Fibroblast of skin of scalp (primary cell): ENCODE results near the gene LIN54.

Experiments used
- DNase-seq: peaks from one replicate; pipeline ENCODE4 v3.0.0-alpha.2; 2013

LIN54 gene

DNA sequence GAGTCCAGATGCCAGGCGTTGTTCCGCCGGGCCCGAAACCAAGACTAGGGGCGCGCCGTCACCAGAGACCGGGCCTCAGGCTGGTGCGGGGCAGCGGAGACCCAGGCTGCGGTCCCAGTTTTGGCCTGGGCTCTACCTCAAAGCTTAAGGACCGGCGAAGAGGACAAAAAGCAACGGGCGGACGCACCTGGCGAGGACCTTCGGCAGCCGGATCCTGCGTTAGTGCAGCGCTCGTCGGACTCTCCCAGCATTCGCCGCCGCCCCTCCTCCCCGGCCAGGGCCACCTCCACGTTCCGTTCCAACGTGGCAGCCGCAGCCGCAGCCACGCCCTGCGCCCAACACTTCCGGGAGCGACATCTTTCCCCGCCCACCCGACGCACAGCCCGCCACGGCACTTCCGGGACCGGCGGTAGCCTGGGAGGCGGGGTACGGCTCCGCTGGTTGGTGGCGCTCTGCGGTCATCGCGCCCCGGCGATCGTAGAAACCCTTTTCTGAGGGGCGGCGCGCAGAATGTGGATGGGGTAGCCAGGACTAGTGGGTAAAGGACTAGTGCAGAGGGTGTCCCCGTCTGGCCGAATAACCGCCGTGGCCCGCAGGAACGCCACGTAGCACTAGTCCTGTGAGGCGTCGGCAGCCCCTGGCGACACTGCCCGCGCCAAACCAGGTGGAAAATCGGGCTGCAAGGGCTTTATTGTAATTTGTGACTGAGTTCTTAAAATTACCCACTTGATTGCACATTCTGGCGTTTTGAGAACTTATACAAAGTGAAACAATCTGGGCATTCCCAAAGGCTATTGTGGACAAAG lies 119.5 kb downstream of the LIN54 start, which contains the start of gene SEC31A:
Gene SEC31A (minus strand): TSS at position 253 of the 806 bp plus-strand sequence. CDS start 9,217 bp downstream, outside the sequence.
- DNase-seq = peak; percentile 97

DNA sequence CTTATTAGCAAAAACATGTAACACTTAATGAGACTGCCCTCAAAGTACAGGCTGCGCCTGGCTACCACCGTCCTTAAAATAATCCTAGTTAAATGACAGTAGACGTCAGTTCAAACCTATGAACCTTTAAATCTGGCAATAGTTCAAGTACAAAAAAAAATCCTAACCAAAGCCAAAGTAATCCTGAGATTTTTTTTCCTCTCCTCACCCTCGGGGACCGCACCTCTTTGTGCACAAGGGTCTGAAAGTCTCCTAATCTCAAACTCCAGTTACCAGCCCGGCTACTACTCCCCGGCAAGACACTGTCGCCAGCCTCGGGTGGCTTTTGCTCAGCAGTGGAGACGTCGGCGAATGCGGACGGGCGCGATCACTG lies 120.1 kb downstream of the LIN54 start:
- no peak for DNase-seq

DNA sequence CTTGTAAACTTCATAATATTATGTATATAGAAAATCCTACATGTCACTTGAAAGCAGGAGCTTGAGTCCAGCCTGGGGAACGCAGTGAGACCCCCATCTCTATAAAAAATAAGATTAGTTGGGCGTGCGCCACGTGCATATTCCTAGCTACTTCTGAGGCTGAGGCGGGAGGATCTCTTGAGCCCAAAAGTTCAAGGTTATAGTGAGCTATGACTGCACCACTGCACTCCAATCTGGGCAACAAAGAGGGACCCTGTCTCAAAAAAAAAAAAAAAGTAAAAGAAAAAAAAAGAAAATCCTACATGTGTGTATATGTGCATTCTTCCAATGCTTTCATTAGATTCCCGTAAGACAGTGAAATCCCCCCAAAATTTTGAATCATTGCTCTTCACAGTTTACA lies 121.3 kb downstream of the LIN54 start:
- no peak for DNase-seq

- DNase-seq = no peak
Measured at GRCh38 chr4:82886147-82886942, 124.3 kb downstream of the LIN54 start.

GRCh38 chr4:82885410-82885809 lies 125.2 kb downstream of the LIN54 start:
- DNase-seq = no peak
